Erythroblast (primary cell): Measurements from ENCODE around the gene AGTR1.

Source experiments
- GATA1 ChIP-seq: IDR thresholded peaks from 2 replicates; pipeline ENCODE4 v1.6.1; 2011; ENCODE audit warnings: low read depth, mild to moderate bottlenecking, control low read depth, low read length, moderate library complexity
- POLR2A ChIP-seq: IDR thresholded peaks from 2 replicates; pipeline ENCODE4 v1.6.1; 2011; ENCODE audit warnings: mild to moderate bottlenecking, low read length

- no peak for TF ChIP-seq POLR2A
- TF ChIP-seq GATA1 = no peak
Observed at GRCh38 chr3:148648685-148649352, 48.9 kb upstream of the AGTR1 start.
